Fibroblast of lung (primary cell): ENCODE measurements around the gene ATP6V1G2.

ENCODE experiments used
- CTCF ChIP-seq, 2 donors: IDR thresholded peaks in 1 of 2; conservative IDR thresholded peaks in 1 of 2; 1 replicate in 1 of 2; 2 replicates in 1 of 2; pipeline ENCODE4 v1.5.1; 2011 to 2012; ENCODE audit warnings: low read length in 2 of 2, control low read depth in 1 of 2, inconsistent platforms in 1 of 2, low read depth in 1 of 2, mild to moderate bottlenecking in 1 of 2
- EZH2 ChIP-seq: IDR thresholded peaks from 2 replicates; pipeline ENCODE4 v1.5.1; 2012; ENCODE audit warnings: low read length, control low read depth, mild to moderate bottlenecking; ENCODE audit errors: missing control alignments

GRCh38 chr6:31586008-31586407 lies 39.6 kb upstream of the ATP6V1G2 start, which contains the start of gene LST1:
- TF ChIP-seq EZH2 (no peak), CTCF (conservative IDR thresholded peaks at IDR 0.05 in 1 of 2, IDR thresholded peaks at IDR 0.05 in 1 of 2; ENCODE audit: low read depth in 1 of 2, low read length in 2 of 2) (no peak)
